GM18511 (cell line): ENCODE data around the gene ATG9A.
"Not testable (repeated sequence)": the region's sequence is repeated elsewhere in the genome, so short reads cannot be mapped to it uniquely, and the experiment has no call there.

Experiments used
- ATAC-seq: cut with Tn5 transposase; IDR thresholded peaks from one replicate; pipeline ENCODE4 v1.9.1; 2021; ENCODE audit warnings: mild to moderate bottlenecking, moderate library complexity; ENCODE audit not compliant: unreplicated experiment

The ATG9A gene

DNA sequence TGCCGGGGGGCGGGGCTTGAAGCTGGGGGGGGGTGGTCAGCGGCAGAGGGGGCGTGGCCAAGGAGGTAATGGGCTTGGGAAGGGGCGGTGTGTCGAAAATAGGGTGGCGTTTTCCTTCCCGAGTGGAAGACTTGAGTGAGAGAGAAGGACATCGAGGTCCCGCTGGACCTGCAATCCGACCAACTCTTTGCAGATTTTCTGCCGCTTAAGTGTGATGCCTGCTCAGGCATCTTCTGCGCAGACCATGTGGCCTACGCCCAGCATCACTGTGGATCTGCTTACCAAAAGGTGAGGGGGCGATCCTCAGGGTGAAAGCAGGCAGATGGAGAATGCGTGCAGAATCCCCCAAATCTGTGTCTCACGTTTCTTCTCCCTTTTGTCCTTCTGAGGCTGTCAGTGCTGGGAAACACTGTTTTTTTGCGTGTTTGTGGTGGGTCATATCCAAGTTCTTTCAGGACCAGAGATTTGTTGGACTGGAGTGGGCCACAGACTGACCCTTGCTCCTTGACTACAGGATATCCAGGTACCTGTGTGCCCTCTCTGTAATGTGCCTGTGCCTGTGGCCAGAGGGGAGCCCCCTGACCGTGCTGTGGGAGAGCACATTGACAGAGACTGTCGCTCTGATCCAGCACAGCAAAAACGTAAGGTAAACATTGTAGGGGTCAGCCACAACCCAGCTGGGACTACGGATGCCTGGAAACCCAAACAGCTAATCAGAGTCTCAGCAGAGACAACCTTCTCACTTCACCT lies 22.1 kb downstream of the ATG9A start:
- ATAC-seq: no peak

DNA sequence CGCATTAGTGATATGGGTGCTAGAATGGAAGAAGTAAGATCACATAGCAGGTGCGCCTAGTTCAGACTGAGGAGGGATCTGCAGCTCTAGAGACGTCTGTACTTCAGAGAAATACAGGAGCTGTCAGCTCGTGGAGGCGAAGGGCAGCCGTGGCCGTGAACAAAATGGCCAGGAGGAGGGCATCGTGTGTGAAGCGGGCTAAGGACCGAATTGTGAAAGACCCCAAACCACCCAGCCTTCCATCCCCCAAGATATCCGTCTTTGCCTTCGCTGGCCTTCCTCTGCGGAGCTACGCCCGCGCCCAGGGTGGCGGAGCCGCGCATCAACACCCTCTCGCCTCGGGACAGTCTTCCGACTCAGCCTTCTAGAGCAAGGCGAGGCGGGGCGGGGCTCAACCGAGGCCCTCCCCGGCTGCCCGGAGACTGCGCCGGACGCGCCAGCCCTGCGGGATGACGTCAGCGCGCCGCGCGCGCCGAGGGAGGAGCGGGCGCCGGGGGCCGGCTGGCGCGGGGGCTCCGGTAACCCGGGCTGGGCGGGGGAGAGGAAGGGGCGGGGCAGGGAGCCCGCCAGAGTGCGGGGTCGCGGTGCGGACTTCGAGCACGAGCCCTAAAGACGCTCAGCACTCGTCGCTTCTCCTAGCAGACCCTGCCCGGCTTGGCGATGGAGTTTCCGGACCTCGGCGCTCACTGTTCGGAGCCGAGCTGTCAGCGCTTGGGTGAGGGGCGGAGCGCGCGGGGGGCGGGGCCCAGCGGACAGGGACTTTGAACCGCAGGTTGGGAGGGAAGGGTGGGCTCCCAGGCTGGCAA lies 22.9 kb downstream of the ATG9A start, which contains the start of gene ZFAND2B:
TSS of gene ZFAND2B (plus strand) at position 455 of the 806 bp plus-strand sequence. CDS start at position 661, 206 bp downstream.
- peak; percentile 99 for ATAC-seq

DNA sequence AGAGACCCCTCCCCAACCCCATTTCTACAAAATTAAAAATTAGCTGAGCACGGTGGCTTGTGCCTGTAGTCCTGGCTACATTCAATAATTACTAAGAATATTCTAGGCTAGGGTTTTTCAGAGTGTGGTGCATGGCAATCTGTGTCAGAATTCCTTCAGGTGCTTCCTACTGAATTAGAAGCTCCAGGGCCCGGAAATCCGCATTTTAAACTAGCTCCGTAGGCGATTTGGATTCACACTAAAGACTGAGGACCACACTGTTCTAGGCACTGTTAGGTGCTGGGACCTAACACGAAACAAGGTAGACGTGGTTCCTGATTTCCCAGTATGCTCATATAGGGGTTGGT lies 23.5 kb downstream of the ATG9A start:
- no peak for ATAC-seq

DNA sequence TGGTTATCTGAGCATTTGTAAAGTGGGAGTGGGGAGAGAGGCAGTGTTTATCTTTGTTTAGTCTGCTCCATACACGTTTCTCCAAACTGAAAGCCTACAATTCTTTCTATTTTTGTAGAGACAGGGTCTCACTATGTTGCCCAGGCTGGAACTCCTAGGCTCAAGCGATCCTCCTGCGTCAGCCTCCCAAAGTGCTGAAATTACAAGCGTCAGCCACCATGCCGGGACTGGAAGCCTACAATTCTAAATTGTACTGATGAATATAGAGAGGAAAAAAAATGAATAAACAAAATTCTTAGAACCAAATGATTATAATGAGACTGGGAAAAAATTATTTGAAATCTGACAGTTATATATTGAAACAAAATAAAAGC lies 24.3 kb downstream of the ATG9A start:
- no peak for ATAC-seq

DNA sequence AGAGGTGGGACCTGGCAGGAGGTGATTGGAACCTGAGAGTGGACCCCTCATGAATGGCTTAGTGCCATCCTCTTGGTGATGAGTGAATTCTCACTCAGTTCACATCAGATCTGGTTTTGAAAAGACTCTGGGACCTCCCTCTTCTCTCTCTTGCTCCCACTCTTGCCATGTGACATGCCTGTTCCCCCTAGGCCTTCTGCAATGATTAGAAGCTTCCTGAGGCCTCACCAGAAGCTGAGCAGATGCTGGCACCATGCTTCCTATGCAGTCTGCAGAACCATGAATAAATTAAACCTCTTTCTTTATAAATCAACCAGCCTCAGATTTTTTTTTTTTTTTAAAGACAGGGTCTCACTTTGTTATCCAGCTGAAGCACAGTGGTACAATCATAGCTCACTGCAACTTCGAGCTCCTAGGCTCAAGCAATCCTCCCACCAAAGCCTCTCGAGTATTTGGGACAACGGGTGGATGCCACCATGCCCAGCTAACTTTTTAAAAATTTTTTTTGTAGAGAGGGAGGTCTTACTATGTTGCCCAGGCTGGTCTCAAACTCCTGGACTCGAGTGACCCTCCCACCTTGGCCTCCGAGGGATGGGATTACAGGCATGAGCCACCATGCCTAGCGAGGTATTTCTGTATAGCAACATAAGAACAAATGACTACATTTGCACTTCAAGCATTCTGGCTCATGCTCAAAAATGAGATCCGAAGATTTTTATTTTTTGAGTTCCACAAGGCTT lies 24.8 kb downstream of the ATG9A start:
- ATAC-seq: no peak

DNA sequence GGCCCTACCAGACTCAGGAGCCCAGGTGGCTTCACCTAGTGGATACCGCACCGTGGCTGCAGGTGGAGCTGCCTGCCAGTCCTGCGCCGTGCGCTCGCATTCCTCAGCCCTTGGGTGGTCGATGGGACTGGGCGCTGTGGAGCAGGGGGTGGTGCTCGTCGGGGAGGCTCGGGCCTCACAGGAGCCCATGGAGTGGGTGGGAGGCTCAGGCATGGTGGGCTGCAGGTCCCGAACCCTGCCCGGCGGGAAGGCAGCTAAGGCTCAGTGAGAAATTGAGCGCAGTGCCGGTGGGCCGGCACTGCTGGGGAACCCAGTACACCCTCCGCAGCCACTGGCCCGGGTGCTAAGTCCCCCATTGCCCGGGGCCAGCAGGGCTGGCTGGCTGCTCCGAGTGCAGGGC lies 28.1 kb downstream of the ATG9A start:
- ATAC-seq: not testable (repeated sequence)

DNA sequence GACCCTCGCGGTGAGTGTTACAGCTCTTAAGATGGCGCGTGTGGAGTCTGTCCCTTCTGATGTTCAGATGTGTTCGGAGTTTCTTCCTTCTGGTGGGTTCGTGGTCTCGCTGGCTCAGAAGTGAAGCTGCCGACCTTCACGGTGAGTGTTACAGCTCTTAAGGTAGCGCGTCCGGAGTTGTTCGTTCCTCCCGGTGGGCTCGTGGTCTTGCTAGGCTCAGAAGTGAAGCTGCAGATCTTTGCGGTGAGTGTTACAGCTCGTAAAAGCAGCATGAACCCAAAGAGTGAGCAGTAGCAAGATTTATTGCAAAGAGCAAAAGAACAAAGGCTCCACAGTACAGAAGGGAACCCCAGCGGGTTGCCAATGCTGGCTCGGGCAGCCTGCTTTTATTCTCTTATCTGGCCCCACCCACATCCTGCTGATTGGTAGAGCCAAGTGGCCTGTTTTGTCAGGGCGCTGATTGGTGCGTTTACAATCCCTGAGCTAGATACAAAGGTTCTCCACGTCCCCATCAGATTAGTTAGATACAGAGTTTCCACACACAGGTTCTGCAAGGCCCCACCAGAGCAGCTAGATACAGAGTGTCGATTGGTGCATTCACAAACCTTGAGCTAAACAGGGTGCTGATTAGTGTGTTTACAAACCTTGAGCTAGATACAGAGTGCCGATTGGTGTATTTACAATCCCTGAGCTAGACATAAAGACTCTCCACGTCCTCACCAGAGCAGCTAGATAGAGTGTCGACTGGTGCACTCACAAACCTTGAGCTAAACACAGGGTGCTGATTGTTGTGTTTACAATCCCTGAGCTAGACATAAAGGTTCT lies 28.7 kb downstream of the ATG9A start:
- ATAC-seq: not testable (repeated sequence)

DNA sequence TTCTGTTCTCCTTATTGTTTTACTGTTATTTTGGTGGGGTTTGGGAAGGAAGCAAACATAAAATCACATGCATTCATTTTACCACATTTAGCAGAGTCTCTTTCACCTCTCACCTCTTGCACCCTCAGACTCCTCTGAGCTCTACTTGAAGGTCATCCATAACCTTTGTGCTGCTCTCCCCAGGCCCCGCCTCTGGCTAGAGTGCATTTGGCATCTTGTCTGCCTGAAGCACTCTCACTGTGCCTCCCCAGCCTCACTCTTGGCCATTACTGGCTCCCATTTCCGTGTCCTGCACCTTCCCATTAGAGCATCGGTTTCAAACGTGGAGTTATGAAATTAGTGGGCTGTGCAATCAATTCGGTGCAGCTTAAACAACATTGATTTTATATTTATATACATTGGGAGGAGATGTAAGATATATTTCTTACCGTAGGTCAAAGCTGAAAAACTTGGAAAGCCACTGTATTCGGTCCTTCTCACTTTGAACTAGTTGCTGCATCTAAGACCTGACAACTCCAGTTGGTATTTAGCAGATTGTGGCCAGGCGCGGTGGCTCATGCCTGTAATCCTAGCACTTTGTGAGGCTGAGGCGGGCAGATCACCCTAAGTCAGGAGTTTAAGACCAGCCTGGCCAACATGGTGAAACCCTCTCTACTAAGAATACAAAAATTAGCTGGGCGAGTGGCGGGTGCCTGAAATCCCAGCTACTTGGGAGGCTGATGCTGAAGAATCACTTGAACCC lies 29.8 kb downstream of the ATG9A start:
- no peak for ATAC-seq

DNA sequence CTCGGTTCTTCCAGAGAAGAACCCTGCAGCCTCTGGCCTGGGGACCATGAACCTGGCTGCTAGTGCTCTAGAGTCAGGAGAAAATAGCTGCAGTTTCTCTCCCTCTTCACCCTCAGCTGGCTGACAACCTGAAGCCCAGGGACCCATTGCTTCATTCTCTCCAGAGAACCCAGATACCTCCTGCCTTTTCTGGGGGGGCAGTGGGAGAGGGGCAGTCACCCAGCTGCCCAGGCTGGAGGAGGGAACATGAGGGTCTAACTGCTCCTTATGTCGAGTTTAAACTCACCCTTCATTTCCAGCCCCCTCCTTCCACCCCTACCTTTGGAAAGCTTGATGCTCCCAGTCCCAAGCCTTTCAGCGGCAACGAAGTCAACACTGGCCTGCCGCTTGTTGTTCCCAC lies 30.5 kb downstream of the ATG9A start:
- no peak for ATAC-seq

DNA sequence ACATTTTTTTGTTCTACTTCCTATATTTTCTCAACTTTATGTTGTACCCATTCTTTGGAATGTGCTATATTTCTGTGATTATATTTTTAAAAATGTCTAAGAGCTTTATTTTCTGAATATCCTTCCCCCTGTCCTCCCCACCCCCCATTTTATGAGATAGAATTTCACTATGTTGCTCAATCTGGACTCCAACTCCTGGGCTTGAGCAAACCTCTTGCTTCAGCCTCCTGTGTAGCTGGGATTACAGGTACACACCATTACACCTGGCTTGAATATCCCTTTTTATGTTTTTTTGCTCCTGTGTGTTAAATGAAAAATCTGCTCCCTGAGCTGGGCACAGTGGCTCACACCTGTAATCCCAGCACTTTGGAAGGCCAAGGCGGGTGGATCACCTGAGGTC lies 32.0 kb downstream of the ATG9A start:
- ATAC-seq: no peak

DNA sequence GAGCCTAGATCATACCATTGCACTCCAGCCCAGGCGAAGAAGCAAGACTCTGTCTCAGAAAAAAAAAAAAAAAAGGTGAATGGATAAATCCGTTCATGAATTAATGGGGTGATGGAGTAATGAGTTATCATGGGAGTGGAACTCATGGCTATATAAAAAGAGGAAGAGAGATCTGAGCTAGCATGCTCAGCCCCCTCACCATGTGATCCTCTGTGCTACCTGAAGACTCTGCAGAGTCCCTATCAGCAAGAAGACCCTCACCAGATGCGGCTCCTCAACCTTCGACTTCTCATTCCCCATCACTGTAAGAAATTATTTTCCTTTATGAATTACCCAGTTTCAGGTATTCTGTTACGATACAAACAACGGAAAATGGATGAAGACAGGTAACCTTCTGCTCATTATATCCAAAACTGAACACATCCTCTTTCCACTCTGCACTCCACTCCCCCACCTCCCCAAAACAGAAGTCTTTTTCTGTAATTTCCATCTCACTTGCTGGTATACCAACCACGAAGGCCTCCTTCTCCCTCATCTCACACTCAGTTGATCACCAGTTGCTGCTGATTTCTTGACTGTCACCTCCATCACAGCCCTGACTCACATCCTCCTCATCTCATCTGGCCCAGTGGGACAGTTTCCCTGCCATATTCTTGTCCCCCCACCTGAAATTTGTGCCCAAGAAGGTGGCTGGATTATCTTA lies 42.5 kb downstream of the ATG9A start:
- ATAC-seq: no peak

DNA sequence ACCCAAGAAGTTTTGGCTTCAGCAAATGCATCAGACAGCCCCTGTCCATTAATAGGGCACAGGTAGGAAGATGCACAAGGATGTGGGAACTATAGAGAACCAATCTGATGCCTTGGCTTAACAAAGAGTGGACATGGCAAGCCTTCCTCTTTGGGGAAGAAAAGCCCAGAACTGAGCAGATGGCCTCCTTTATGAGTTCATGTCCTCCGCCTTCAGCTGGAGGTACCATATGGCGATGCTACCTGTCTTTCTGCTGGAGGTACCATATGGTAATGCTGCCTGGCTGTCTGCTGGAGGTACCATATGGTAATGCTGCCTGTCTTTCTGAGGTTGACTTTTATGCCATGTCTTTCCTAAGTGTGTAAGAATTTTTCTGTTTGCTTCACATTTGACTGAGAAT lies 45.3 kb downstream of the ATG9A start:
- no peak for ATAC-seq

DNA sequence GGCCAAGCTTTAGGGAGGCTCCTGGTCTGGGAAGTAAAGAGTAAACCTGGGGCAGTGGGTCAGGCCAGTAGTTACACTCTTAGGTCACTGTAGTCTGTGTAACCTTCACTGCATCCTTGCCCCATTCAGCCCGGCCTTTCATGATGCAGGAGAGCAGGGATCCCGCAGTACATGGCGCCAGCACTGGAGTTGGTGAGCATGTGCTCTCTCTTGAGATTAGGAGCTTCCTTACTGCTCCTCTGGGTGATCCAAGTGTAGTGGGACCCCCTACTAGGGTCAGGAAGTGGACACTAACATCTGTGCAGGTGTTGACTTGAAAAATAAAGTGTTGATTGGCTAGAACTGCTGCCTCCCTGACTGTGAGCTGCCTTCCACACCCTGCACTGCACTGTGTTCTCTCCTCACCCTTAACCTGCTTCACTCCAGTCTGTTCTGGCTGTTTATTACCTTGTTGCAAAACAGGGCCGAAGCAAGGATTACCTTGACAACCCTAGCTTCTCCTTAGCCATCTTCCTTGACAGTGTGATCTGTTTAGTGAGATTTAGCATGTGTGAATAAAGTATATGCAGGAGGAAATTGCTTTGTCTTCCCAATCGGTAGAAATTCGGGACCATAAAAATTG lies 46.2 kb downstream of the ATG9A start:
- no peak for ATAC-seq

DNA sequence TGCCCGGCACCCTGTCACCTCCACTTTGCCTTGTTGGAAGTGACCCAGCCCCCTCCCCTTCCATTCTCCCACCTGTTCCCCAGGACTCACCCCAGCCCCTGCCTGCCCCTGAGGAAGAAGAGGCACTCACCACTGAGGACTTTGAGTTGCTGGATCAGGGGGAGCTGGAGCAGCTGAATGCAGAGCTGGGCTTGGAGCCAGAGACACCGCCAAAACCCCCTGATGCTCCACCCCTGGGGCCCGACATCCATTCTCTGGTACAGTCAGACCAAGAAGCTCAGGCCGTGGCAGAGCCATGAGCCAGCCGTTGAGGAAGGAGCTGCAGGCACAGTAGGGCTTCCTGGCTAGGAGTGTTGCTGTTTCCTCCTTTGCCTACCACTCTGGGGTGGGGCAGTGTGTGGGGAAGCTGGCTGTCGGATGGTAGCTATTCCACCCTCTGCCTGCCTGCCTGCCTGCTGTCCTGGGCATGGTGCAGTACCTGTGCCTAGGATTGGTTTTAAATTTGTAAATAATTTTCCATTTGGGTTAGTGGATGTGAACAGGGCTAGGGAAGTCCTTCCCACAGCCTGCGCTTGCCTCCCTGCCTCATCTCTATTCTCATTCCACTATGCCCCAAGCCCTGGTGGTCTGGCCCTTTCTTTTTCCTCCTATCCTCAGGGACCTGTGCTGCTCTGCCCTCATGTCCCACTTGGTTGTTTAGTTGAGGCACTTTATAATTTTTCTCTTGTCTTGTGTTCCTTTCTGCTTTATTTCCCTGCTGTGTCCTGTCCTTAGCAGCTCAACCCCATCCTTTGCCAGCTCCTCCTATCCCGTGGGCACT lies 46.9 kb downstream of the ATG9A start:
- no peak for ATAC-seq

DNA sequence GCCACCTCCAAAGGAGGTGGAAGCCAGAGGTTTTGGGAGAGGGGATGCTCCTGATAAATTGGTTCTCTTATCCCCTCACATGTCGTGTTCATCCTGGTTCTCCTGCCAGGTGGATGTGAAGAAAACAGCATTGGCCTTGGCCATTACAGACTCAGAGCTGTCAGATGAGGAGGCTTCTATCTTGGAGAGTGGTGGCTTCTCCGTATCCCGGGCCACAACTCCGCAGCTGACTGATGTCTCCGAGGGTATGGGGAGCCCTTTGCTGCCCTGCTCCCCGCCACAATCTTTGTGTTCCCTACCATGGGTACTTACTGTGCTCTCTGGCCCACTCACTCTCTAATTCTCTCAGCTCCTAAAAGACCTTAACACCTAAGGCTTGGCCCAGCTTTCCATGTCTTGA lies 47.9 kb downstream of the ATG9A start:
- ATAC-seq: no peak

DNA sequence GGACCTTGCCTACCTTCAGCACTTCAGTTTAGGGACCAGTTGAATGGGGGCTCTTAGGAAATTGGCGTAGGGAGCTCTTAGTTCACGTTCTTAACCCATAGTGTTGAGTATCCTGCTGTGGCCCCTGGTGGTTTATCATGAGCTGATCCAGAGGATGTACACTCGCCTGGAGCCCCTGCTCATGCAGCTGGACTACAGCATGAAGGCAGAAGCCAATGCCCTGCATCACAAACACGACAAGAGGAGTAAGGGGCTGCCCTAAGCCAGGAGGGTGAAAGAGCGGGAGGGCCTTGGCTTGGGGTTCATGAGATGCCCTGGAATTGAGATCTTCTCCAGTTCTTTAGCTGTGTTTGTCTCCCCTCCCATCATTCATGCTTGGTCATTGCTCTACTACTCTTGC lies 48.5 kb downstream of the ATG9A start:
- no peak for ATAC-seq

DNA sequence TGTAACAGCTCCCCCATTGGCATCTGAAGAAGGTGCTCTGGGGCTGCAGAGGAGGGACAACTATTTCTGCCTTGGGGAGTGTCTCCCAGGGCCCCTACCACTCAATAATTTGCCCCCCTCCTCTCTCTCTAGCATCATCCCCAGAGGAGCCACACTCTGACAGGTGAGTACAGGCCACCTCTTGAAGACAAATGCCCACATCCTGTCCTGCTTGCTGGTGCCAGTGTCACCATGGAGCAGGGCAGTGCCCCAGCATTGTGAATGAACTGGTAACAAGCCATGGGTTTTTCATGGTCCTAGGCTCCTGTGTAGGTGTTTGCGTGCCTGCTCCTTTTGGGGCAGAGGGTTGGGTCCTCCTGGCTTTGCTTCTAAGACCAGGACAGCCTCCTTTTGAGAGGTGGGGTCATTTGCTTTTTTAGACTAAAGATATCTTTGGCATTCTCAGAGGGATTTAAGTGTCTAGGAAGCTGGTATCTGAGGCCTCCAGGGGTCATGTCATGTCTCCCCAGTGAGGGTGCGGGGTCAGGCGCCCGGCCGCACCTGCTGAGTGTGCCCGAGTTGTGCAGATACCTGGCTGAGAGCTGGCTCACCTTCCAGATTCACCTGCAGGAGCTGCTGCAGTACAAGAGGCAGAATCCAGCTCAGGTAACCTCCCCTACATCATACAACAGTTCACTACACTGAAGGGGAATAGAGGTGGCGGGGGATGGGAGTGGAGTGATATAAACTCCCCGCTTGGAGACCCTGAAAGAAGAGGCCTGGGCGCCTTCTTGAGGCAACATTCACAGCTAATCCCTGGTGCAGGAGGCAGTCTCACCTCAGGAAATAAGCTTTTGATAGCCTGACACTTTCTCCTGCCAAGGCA lies 49.6 kb downstream of the ATG9A start:
- ATAC-seq: no peak
